Liver (tissue), 9 donors: ENCODE results near the gene ADGRG2. TPM values are rescaled to one million over a fixed set of nuclear protein-coding genes. Genes with fewer than 3 reads are reported as not detected.

Experiments used
- DNase-seq: peaks from one replicate; pipeline ENCODE4 v3.0.0-alpha.2; 2017; ENCODE audit warnings: low spot score
- H3K27ac ChIP-seq, 2 donors: one replicate each; pipeline ENCODE4 v1.7.0; 2013; ENCODE audit warnings: inconsistent platforms in 2 of 2, low read length in 2 of 2, control low read depth in 1 of 2, low read depth in 1 of 2, mild to moderate bottlenecking in 1 of 2
- H3K27me3 ChIP-seq, 4 donors: one replicate each; pipeline versions ENCODE4 v1.6.1 to v1.7.0; 2013; ENCODE audit warnings: low read length in 3 of 4, inconsistent platforms in 1 of 4, mild to moderate bottlenecking in 1 of 4, moderate library complexity in 1 of 4; ENCODE audit not compliant: control insufficient read depth in 4 of 4, insufficient read depth in 4 of 4
- H3K36me3 ChIP-seq, 4 donors: one replicate each; pipeline versions ENCODE4 v1.6.1 to v1.7.0; 2013; ENCODE audit warnings: low read length in 3 of 4, mild to moderate bottlenecking in 3 of 4, low read depth in 1 of 4, moderate library complexity in 1 of 4; ENCODE audit not compliant: control insufficient read depth in 4 of 4, insufficient read depth in 3 of 4
- H3K4me1 ChIP-seq, 4 donors: one replicate each; pipeline versions ENCODE4 v1.6.1 to v1.7.0; 2013; ENCODE audit warnings: low read length in 3 of 4, mild to moderate bottlenecking in 3 of 4, moderate library complexity in 1 of 4; ENCODE audit not compliant: control insufficient read depth in 4 of 4, insufficient read depth in 4 of 4
- H3K4me3 ChIP-seq, 3 donors: one replicate each; pipeline versions ENCODE4 v1.6.1 to v1.7.0; 2013; ENCODE audit warnings: low read length in 3 of 3, control low read depth in 1 of 3, low read depth in 1 of 3, mild to moderate bottlenecking in 1 of 3
- H3K9ac ChIP-seq, 2 donors: one replicate each; pipeline ENCODE4 v1.7.0; 2013; ENCODE audit warnings: low read length in 2 of 2, mild to moderate bottlenecking in 2 of 2, moderate library complexity in 2 of 2, control low read depth in 1 of 2, low read depth in 1 of 2
- H3K9me3 ChIP-seq, 4 donors: one replicate each; pipeline versions ENCODE4 v1.6.1 to v1.7.0; 2013; ENCODE audit warnings: low read length in 3 of 4; ENCODE audit not compliant: control insufficient read depth in 4 of 4
- EGR1 ChIP-seq, 2 donors: IDR thresholded peaks; 2 replicates each; pipeline ENCODE4 v1.6.1; 2016 to 2018; ENCODE audit warnings: antibody characterized with exemption in 2 of 2, low read depth in 2 of 2
- FOXA1 ChIP-seq: IDR thresholded peaks from 2 replicates; pipeline ENCODE4 v1.6.1; 2016; ENCODE audit warnings: antibody characterized with exemption
- FOXA2 ChIP-seq: IDR thresholded peaks from 2 replicates; pipeline ENCODE4 v1.6.1; 2016; ENCODE audit warnings: antibody characterized with exemption
- GABPA ChIP-seq, 2 donors: IDR thresholded peaks in 1 of 2; conservative IDR thresholded peaks in 1 of 2; 2 replicates each; pipeline ENCODE4 v1.6.1; 2016; ENCODE audit warnings: antibody characterized with exemption in 2 of 2, mild to moderate bottlenecking in 1 of 2, moderate library complexity in 1 of 2
- HNF4G ChIP-seq: IDR thresholded peaks from 2 replicates; pipeline ENCODE4 v1.6.1; 2016; ENCODE audit warnings: antibody characterized with exemption
- JUND ChIP-seq, 2 donors: IDR thresholded peaks; 2 replicates each; pipeline ENCODE4 v1.6.1; 2016; ENCODE audit warnings: antibody characterized with exemption in 2 of 2
- NR2F2 ChIP-seq: IDR thresholded peaks from 2 replicates; pipeline ENCODE4 v1.6.1; 2016; ENCODE audit warnings: antibody characterized with exemption
- RAD21 ChIP-seq, 2 donors: IDR thresholded peaks; 2 replicates each; pipeline ENCODE4 v1.6.1; 2016; ENCODE audit warnings: antibody characterized with exemption in 2 of 2, mild to moderate bottlenecking in 2 of 2
- RXRA ChIP-seq, 2 donors: IDR thresholded peaks; 2 replicates each; pipeline ENCODE4 v1.6.1; 2017 to 2018; ENCODE audit warnings: antibody characterized with exemption in 2 of 2, mild to moderate bottlenecking in 1 of 2
- SP1 ChIP-seq: IDR thresholded peaks from 2 replicates; pipeline ENCODE4 v1.6.1; 2018; ENCODE audit warnings: antibody characterized with exemption, mild to moderate bottlenecking
- TAF1 ChIP-seq: conservative IDR thresholded peaks from 2 replicates; pipeline ENCODE4 v1.6.1; 2016; ENCODE audit warnings: antibody characterized with exemption, mild to moderate bottlenecking
- WGBS: extraction: QIAGEN DNeasy Blood & Tissue Kit; methylation state at CpG from one replicate; pipeline ENCODE4 v1.1.7; 2013; 5-methylcytosine and 5-hydroxymethylcytosine counted together
- polyA plus RNA-seq, 2 donors: library from polyadenylated mRNA; stranded (reverse) in 1 of 2; unstranded in 1 of 2; fragments of 200-250 nt in 1 of 2; fragments of >200 nt in 1 of 2; fragmentation: Nextera tagmentation in 1 of 2; extraction: Ambion mirVana in 1 of 2; gene quantifications; one replicate each; pipeline versions ENCODE4 v1.2.1 to v1.2.3, GENCODE V29; 2013 to 2015
- total RNA-seq, 2 donors: library from RNA; depleted of rRNA; stranded (reverse); fragments of >200 nt; gene quantifications; one replicate each; pipeline ENCODE4 v1.2.3, GENCODE V29; 2014
- TF ChIP-seq, protein P1 (sequence below): IDR thresholded peaks from 2 replicates; pipeline ENCODE4 v1.6.1; 2016; ENCODE audit warnings: antibody characterized with exemption
- TF ChIP-seq, protein P2 (sequence below): IDR thresholded peaks from 2 replicates; pipeline ENCODE4 v1.6.1; 2016; ENCODE audit warnings: antibody characterized with exemption
- TF ChIP-seq, protein P3 (sequence below): fragments of 150-350 bp; IDR thresholded peaks from 2 replicates; pipeline ENCODE4 v1.5.1; 2017; ENCODE audit warnings: improper control_type of control experiment, low read depth, low read length; ENCODE audit not compliant: missing input control
- TF ChIP-seq, protein P4 (sequence below): IDR thresholded peaks from 2 replicates; pipeline ENCODE4 v1.6.1; 2016; ENCODE audit warnings: antibody characterized with exemption
- TF ChIP-seq, protein P5 (sequence below): IDR thresholded peaks from 2 replicates; pipeline ENCODE4 v1.6.1; 2016; ENCODE audit warnings: antibody characterized with exemption, mild to moderate bottlenecking
- donor health status: healthy.
- donor health status: healthy.
- donor health status: healthy.
- donor health status: healthy.
- donor health status: healthy.

The ADGRG2 gene
- total and polyA plus RNA-seq, 4 donors = 0.08 to 0.45 (median 0.24) TPM; not detected in 1

DNA sequence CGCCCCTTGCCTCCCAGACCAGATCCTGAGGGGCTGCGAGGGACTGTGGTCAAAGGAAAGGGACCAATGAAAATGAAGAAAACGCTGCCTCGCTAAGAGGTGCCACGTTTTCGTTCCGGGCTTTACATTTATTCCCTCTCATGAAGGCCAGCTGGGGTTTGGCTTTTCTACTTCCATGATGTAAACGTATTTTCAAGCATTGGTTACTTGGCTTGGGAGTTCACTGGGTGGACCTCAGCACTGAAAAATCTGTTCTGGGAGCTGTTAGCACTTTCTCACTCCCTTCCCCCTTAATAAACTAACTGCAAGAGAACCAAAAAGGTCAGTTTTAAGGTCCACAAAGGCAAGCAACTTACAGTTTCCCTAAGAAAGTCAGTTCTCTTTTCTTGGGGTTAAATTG is 40.6 kb upstream of the ADGRG2 start:
- no peak for DNase-seq
- no peak overlapping the region for H3K9ac ChIP-seq

DNA sequence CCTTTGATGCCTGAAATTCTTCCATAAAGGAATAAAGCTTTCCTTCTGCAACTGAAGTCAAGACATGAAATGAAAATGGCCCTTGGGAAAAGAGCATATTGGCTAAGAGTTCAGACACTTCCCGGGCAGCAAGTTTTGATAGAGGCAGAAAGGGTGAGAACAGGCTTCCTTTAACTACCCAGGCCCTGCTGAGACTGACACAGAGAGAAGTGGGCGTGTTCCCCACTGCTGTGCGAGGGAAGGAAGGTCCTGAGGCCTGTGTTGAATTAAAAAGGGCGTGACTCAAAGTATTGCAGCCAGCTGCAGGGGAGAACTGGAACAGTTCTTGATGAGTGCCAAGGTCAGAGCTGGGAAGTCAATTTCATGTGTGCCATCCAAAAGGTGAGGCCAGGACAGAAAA is 33.9 kb upstream of the ADGRG2 start:
- DNase-seq = no peak
- H3K4me1 ChIP-seq = no peaks in the 10 kb centered on the region
- H3K36me3 ChIP-seq = no peaks in the 10 kb centered on the region
- no peak overlapping the region for H3K27ac ChIP-seq
- H3K9ac ChIP-seq = no peak overlapping the region
- 65% methylated on average over 4 of the region's 4 CpGs for WGBS
- H3K9me3 ChIP-seq = no peaks in the 10 kb centered on the region
- no peaks in the 10 kb centered on the region for H3K27me3 ChIP-seq
- no peak overlapping the region for H3K4me3 ChIP-seq
- no peak for TF ChIP-seq FOXA1
- TF ChIP-seq EGR1 (IDR thresholded peaks at IDR 0.05; ENCODE audit: low read depth in 2 of 2) = no peak
- TF ChIP-seq, protein P1, sequence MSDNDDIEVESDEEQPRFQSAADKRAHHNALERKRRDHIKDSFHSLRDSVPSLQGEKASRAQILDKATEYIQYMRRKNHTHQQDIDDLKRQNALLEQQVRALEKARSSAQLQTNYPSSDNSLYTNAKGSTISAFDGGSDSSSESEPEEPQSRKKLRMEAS = no peak
- no peak for TF ChIP-seq GABPA (IDR thresholded peaks at IDR 0.05 in 1 of 2, conservative IDR thresholded peaks at IDR 0.05 in 1 of 2)
- TF ChIP-seq HNF4G = no peak
- no peak for TF ChIP-seq NR2F2
- no peak for TF ChIP-seq FOXA2
- no peak for TF ChIP-seq SP1
- TF ChIP-seq RXRA (IDR thresholded peaks at IDR 0.05) = no peak
- TF ChIP-seq, protein P2, sequence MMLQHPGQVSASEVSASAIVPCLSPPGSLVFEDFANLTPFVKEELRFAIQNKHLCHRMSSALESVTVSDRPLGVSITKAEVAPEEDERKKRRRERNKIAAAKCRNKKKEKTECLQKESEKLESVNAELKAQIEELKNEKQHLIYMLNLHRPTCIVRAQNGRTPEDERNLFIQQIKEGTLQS = no peak
- TF ChIP-seq, protein P3, sequence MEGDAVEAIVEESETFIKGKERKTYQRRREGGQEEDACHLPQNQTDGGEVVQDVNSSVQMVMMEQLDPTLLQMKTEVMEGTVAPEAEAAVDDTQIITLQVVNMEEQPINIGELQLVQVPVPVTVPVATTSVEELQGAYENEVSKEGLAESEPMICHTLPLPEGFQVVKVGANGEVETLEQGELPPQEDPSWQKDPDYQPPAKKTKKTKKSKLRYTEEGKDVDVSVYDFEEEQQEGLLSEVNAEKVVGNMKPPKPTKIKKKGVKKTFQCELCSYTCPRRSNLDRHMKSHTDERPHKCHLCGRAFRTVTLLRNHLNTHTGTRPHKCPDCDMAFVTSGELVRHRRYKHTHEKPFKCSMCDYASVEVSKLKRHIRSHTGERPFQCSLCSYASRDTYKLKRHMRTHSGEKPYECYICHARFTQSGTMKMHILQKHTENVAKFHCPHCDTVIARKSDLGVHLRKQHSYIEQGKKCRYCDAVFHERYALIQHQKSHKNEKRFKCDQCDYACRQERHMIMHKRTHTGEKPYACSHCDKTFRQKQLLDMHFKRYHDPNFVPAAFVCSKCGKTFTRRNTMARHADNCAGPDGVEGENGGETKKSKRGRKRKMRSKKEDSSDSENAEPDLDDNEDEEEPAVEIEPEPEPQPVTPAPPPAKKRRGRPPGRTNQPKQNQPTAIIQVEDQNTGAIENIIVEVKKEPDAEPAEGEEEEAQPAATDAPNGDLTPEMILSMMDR = no peak

More for the DNA sequence above, 40.6 kb upstream of the ADGRG2 start:
- Histone ChIP-seq H3K9me3 (no peaks in the 10 kb centered on the region), H3K27me3 (no peaks in the 10 kb centered on the region), H3K4me3 (no peak overlapping the region), H3K27ac (no peak overlapping the region), H3K4me1 (no peaks in the 10 kb centered on the region), H3K36me3 (no peaks in the 10 kb centered on the region)
- 90% methylated on average over 8 of the region's 8 CpGs for WGBS
- no peak for TF ChIP-seq HNF4G
- TF ChIP-seq, protein P1 = no peak
- no peak for TF ChIP-seq RXRA (IDR thresholded peaks at IDR 0.05)
- TF ChIP-seq TAF1 = no peak
- TF ChIP-seq, protein P2 = no peak
- no peak for TF ChIP-seq FOXA2
- TF ChIP-seq FOXA1 = no peak
- no peak for TF ChIP-seq RAD21 (IDR thresholded peaks at IDR 0.05)
- TF ChIP-seq EGR1 (IDR thresholded peaks at IDR 0.05; ENCODE audit: low read depth in 2 of 2) = no peak
- TF ChIP-seq, protein P3 = no peak
- TF ChIP-seq SP1 = no peak
- no peak for TF ChIP-seq NR2F2
- TF ChIP-seq, protein P4, sequence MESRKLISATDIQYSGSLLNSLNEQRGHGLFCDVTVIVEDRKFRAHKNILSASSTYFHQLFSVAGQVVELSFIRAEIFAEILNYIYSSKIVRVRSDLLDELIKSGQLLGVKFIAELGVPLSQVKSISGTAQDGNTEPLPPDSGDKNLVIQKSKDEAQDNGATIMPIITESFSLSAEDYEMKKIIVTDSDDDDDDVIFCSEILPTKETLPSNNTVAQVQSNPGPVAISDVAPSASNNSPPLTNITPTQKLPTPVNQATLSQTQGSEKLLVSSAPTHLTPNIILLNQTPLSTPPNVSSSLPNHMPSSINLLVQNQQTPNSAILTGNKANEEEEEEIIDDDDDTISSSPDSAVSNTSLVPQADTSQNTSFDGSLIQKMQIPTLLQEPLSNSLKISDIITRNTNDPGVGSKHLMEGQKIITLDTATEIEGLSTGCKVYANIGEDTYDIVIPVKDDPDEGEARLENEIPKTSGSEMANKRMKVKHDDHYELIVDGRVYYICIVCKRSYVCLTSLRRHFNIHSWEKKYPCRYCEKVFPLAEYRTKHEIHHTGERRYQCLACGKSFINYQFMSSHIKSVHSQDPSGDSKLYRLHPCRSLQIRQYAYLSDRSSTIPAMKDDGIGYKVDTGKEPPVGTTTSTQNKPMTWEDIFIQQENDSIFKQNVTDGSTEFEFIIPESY = no peak
- TF ChIP-seq, protein P5, sequence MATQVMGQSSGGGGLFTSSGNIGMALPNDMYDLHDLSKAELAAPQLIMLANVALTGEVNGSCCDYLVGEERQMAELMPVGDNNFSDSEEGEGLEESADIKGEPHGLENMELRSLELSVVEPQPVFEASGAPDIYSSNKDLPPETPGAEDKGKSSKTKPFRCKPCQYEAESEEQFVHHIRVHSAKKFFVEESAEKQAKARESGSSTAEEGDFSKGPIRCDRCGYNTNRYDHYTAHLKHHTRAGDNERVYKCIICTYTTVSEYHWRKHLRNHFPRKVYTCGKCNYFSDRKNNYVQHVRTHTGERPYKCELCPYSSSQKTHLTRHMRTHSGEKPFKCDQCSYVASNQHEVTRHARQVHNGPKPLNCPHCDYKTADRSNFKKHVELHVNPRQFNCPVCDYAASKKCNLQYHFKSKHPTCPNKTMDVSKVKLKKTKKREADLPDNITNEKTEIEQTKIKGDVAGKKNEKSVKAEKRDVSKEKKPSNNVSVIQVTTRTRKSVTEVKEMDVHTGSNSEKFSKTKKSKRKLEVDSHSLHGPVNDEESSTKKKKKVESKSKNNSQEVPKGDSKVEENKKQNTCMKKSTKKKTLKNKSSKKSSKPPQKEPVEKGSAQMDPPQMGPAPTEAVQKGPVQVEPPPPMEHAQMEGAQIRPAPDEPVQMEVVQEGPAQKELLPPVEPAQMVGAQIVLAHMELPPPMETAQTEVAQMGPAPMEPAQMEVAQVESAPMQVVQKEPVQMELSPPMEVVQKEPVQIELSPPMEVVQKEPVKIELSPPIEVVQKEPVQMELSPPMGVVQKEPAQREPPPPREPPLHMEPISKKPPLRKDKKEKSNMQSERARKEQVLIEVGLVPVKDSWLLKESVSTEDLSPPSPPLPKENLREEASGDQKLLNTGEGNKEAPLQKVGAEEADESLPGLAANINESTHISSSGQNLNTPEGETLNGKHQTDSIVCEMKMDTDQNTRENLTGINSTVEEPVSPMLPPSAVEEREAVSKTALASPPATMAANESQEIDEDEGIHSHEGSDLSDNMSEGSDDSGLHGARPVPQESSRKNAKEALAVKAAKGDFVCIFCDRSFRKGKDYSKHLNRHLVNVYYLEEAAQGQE = no peak
- no peak for TF ChIP-seq JUND (IDR thresholded peaks at IDR 0.05)
- TF ChIP-seq GABPA (IDR thresholded peaks at IDR 0.05 in 1 of 2, conservative IDR thresholded peaks at IDR 0.05 in 1 of 2) = no peak
